GM20431 (cell line): ENCODE measurements around the gene LRRC8D.
"Not testable (repeated sequence)": the region's sequence is repeated elsewhere in the genome, so short reads cannot be mapped to it uniquely, and the experiment has no call there.

Experiments
- in situ Hi-C: fragments of 300-500 bp; cut with MseI, MboI; formaldehyde crosslinking; loops from one replicate; pipeline ENCODE4 v1.15.0; 2020; ENCODE audit warnings: low sequenced_read_pairs; ENCODE audit not compliant: unreplicated experiment

Gene LRRC8D

GRCh38 chr1:89820422-89821321 is at the start of gene LRRC8D:
LRRC8D (plus strand) TSS chr1:89821032; CDS start chr1:89933069, 112,037 bp downstream.
- in situ Hi-C loops: no loop called here

- in situ Hi-C loops: loop anchor here (25.0 kb wide), 1 partner anchor 285 kb away; no protein-coding TSS in a partner anchor
Measured at GRCh38 chr1:89771991-89772560, 48.8 kb upstream of the LRRC8D start.

DNA sequence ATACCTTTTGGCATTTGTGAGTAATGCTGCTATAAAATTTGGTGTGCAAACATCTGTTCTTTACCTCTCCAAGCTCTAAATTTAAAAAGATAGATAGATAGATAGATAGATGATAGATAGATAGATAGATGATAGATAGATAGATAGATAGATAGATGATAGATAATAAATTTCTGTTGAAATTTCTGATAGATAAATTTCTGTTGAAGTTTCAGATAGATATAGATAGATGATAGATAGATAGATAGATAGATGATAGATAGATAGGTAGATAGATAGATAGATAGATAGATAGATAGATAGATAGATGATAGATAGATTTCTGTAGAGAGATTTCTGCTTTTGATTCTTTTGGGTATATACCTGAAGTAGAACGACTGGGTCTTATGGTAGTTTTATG is 44.7 kb upstream of the LRRC8D start:
- in situ Hi-C loops: not testable (repeated sequence)

GRCh38 chr1:89777271-89777670 is 43.6 kb upstream of the LRRC8D start:
- in situ Hi-C loops: not testable (repeated sequence)

- in situ Hi-C loops: no loop called here
Measured at GRCh38 chr1:89779151-89779940, 41.5 kb upstream of the LRRC8D start.

DNA sequence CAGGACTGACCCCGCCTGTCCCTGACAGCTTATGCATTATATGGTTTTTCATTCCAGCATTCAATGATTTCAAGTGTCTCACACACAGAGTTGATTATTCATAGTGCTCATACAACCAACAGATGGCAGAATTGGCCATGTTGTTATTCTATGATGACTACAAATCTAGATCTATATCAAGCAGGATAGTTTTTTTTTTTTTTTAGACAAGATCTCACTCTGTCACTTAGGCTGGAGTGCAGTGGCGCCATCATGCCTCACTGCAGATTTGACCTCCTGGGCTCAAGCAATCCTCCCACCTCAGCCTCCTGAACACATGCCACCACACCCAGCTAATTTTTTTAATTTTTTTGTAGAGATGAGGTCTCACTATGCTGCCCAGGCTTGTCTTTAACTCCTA is 40.1 kb upstream of the LRRC8D start:
- in situ Hi-C loops: no loop called here

DNA sequence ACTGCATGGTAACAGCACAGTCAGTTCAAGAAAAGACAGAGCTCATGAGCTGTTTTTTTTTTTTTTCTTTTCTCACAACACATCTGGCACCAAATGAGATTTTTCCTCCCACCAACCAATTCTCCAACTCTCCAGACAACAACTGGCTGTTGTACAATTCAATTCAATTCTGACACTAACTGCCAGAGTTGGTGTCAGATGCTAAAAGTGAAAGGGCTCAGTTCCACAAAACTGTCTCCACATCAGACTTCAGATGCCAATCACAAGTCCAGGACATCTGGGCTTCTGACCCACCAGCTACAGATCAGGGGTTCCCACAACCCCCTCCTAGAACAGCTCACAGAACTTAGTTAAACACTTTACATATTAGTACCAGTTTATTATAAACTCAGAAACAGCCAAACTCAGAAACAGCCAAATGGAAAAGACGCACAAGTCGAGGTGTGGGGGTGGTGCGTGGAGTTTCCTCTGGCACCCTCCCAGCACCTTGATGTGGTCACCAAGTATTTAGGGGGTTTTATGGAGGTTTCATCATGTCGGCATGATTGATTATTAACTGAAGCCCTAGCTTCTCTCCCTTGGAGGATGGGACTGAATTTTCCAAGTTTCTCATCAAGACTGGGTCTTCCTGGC is 39.2 kb upstream of the LRRC8D start:
- in situ Hi-C loops: no loop called here

GRCh38 chr1:89786628-89787214 is 34.1 kb upstream of the LRRC8D start:
- in situ Hi-C loops: no loop called here

- in situ Hi-C loops: no loop called here
Measured at GRCh38 chr1:89790592-89790991, 30.2 kb upstream of the LRRC8D start.

- in situ Hi-C loops: no loop called here
Measured at GRCh38 chr1:89791064-89791726, 29.6 kb upstream of the LRRC8D start.

- in situ Hi-C loops: no loop called here
Measured at GRCh38 chr1:89794406-89794805, 26.4 kb upstream of the LRRC8D start.

GRCh38 chr1:89795571-89795970 is 25.3 kb upstream of the LRRC8D start:
- in situ Hi-C loops: not testable (repeated sequence)

DNA sequence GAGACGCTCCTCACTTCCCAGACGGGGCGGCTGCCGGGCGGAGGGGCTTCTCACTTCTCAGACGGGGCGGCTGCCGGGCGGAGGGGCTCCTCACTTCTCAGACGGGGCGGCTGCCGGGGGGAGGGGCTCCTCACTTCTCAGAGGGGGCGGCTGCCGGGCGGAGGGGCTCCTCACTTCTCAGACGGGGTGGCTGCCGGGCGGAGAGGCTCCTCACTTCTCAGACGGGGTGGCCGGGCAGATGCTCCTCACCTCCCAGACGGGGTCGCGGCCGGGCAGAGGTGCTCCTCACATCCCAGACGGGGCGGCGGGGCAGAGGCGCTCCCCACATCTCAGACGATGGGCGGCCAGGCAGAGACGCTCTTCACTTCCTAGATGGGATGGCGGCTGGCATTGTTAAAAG is 23.0 kb upstream of the LRRC8D start:
- in situ Hi-C loops: not testable (repeated sequence)

GRCh38 chr1:89799495-89799894 is 21.3 kb upstream of the LRRC8D start:
- in situ Hi-C loops: no loop called here

- in situ Hi-C loops: loop anchor here (10.0 kb wide), 1 partner anchor 185 kb away; no protein-coding TSS in a partner anchor
Measured at GRCh38 chr1:89800022-89800655, 20.7 kb upstream of the LRRC8D start.

GRCh38 chr1:89800718-89801117 is 20.1 kb upstream of the LRRC8D start:
- in situ Hi-C loops: loop anchor here (10.0 kb wide), 1 partner anchor 184 kb away; no protein-coding TSS in a partner anchor

DNA sequence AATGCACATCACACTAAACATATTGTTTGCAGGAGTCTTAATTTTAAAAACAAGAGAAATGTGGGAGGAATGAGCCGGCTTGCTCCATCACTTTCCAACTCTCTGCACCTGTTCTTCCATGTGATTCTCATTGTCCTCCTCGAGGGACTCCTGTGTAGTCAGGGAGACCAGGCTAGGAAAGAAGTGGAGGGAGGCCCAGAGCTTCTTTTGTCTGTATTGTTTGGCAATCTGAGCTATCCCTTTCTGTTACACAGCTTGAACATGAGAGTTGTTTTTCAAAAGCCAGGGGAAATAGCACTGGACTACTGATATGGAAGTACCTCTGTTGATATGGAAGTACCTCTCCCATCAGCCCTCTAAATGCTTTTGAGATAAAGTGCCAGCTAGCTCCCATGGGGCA is 18.8 kb upstream of the LRRC8D start:
- in situ Hi-C loops: loop anchor here (10.0 kb wide), 1 partner anchor 183 kb away; no protein-coding TSS in a partner anchor

GRCh38 chr1:89802841-89803240 is 18.0 kb upstream of the LRRC8D start:
- in situ Hi-C loops: loop anchor here (10.0 kb wide), 1 partner anchor 182 kb away; no protein-coding TSS in a partner anchor
